Measurements from ENCODE around the gene ZBED3.

- TF ChIP-seq, protein P1, sequence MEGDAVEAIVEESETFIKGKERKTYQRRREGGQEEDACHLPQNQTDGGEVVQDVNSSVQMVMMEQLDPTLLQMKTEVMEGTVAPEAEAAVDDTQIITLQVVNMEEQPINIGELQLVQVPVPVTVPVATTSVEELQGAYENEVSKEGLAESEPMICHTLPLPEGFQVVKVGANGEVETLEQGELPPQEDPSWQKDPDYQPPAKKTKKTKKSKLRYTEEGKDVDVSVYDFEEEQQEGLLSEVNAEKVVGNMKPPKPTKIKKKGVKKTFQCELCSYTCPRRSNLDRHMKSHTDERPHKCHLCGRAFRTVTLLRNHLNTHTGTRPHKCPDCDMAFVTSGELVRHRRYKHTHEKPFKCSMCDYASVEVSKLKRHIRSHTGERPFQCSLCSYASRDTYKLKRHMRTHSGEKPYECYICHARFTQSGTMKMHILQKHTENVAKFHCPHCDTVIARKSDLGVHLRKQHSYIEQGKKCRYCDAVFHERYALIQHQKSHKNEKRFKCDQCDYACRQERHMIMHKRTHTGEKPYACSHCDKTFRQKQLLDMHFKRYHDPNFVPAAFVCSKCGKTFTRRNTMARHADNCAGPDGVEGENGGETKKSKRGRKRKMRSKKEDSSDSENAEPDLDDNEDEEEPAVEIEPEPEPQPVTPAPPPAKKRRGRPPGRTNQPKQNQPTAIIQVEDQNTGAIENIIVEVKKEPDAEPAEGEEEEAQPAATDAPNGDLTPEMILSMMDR (IDR thresholded peaks at IDR 0.05): no peak
- TF ChIP-seq POLR2A (IDR thresholded peaks at IDR 0.05): no peak
Observed at GRCh38 chr5:77033338-77033737, 53.7 kb downstream of the ZBED3 start.

All from Peyer's patch (tissue), 4 donors.